Activated T-cell treated with anti-CD3 and anti-CD28 coated beads for 24 hours (primary cell): ENCODE results near the gene MLKL.

Experiments used
- DNase-seq: peaks from one replicate; pipeline ENCODE4 v3.0.0-alpha.2; 2020; ENCODE audit warnings: low read depth

Gene MLKL

GRCh38 chr16:74700438-74701225, at the start of gene MLKL:
Gene MLKL, minus strand, starts transcription at chr16:74700862. Its CDS starts 5,105 bp downstream, at chr16:74695757.
- peak; percentile 52 for DNase-seq

- DNase-seq, result no peak
These were observed 48.8 kb upstream of the MLKL start for GRCh38 chr16:74749291-74750055.

GRCh38 chr16:74748616-74749026, 48.0 kb upstream of the MLKL start:
- DNase-seq, result no peak

GRCh38 chr16:74747716-74748615, 47.3 kb upstream of the MLKL start:
- DNase-seq, result no peak

- DNase-seq, result no peak
These were observed 45.3 kb upstream of the MLKL start for GRCh38 chr16:74745926-74746325.

- no peak for DNase-seq
These were observed 44.5 kb upstream of the MLKL start for GRCh38 chr16:74745109-74745615.

- no peak for DNase-seq
These were observed 43.9 kb upstream of the MLKL start for GRCh38 chr16:74744566-74744965.

- DNase-seq, result no peak
These were observed 43.1 kb upstream of the MLKL start for GRCh38 chr16:74743668-74744299.

GRCh38 chr16:74743045-74743667, 42.5 kb upstream of the MLKL start:
- no peak for DNase-seq

- DNase-seq, result no peak
These were observed 41.4 kb upstream of the MLKL start for GRCh38 chr16:74742051-74742481.

- DNase-seq, result no peak
These were observed 40.2 kb upstream of the MLKL start for GRCh38 chr16:74740795-74741304.

- DNase-seq, result no peak
These were observed 38.6 kb upstream of the MLKL start for GRCh38 chr16:74739275-74739674.

GRCh38 chr16:74738816-74739215, 38.2 kb upstream of the MLKL start:
- DNase-seq, result no peak

GRCh38 chr16:74738113-74738541, 37.5 kb upstream of the MLKL start:
- no peak for DNase-seq

GRCh38 chr16:74737521-74737920, 36.9 kb upstream of the MLKL start:
- DNase-seq, result no peak

- DNase-seq, result no peak
These were observed 36.0 kb upstream of the MLKL start for GRCh38 chr16:74736531-74737157.

- DNase-seq, result no peak
These were observed 34.9 kb upstream of the MLKL start for GRCh38 chr16:74735554-74735953.

GRCh38 chr16:74735162-74735452, 34.4 kb upstream of the MLKL start:
- DNase-seq, result no peak

GRCh38 chr16:74734361-74735161, 33.9 kb upstream of the MLKL start:
- DNase-seq, result no peak
